GM20000 (cell line): ENCODE results near the gene ARF3.
A peak's percentile ranks its signal among the peaks of the same experiment; 100 is the strongest.
"Not testable (repeated sequence)": the region's sequence is repeated elsewhere in the genome, so short reads cannot be mapped to it uniquely, and the experiment has no call there.

Source experiments
- DNase-seq: peaks from one replicate; pipeline ENCODE4 v3.0.0; 2012; ENCODE audit warnings: low spot score
- CTCF ChIP-seq: IDR thresholded peaks from 2 replicates; pipeline ENCODE4 v1.5.1; 2012; ENCODE audit warnings: mild to moderate bottlenecking, control low read depth; ENCODE audit errors: extremely low read depth, missing control alignments

The ARF3 gene

GRCh38 chr12:48923117-48923516 is 34.2 kb downstream of the ARF3 start:
- no peak for TF ChIP-seq CTCF
- no peak for DNase-seq

- no peak for DNase-seq
- TF ChIP-seq CTCF = no peak
Observed at GRCh38 chr12:48917857-48918537, 39.3 kb downstream of the ARF3 start.

GRCh38 chr12:48910196-48910595 is 47.1 kb downstream of the ARF3 start:
- no peak for TF ChIP-seq CTCF
- DNase-seq = no peak

- DNase-seq = not testable (repeated sequence)
Observed at GRCh38 chr12:48909698-48910097, 47.6 kb downstream of the ARF3 start.

GRCh38 chr12:48907245-48907644 is 50.0 kb downstream of the ARF3 start:
- no peak for TF ChIP-seq CTCF
- DNase-seq = no peak

- TF ChIP-seq CTCF = peak; percentile 70
- peak; percentile 85 for DNase-seq
Observed at GRCh38 chr12:48903982-48904411, 53.3 kb downstream of the ARF3 start.

- TF ChIP-seq CTCF = no peak
- no peak for DNase-seq
Observed at GRCh38 chr12:48903363-48903981, 53.8 kb downstream of the ARF3 start.

GRCh38 chr12:48901278-48901677 is 56.0 kb downstream of the ARF3 start:
- DNase-seq = peak; percentile 70
- TF ChIP-seq CTCF = no peak
